Psoas muscle (tissue), 8 donors: ENCODE measurements around the gene CENPO. TPM values are rescaled to one million over a fixed set of nuclear protein-coding genes. Genes with fewer than 3 reads are reported as not detected.

Experiments used
- ATAC-seq, 4 donors: fragments of 200-7000 bp; cut with Tn5 transposase; one replicate each; pipeline ENCODE4 v1.9.1; 2020; ENCODE audit warnings: moderate library complexity in 3 of 4, mild to moderate bottlenecking in 2 of 4
- DNase-seq, 2 donors: peaks; one replicate each; pipeline ENCODE4 v3.0.0-alpha.2; 2020
- H3K27ac ChIP-seq: fragments of 200-600 bp; one replicate; pipeline ENCODE4 v1.8.0; 2022
- H3K27me3 ChIP-seq, 3 donors: fragments of 200-600 bp in 1 of 3; one replicate each; pipeline versions ENCODE4 v1.6.1 to v1.8.0; 2013 to 2022; ENCODE audit warnings: low read length in 2 of 3, mild to moderate bottlenecking in 2 of 3, moderate library complexity in 1 of 3; ENCODE audit not compliant: insufficient read depth in 3 of 3
- H3K36me3 ChIP-seq, 2 donors: fragments of 200-600 bp in 1 of 2; one replicate each; pipeline versions ENCODE4 v1.6.1 to v1.8.0; 2013 to 2022; ENCODE audit warnings: low read depth in 1 of 2, mild to moderate bottlenecking in 1 of 2, moderate library complexity in 1 of 2; ENCODE audit not compliant: insufficient read depth in 1 of 2
- H3K4me1 ChIP-seq: fragments of 200-600 bp; one replicate; pipeline ENCODE4 v1.8.0; 2022
- H3K4me3 ChIP-seq: fragments of 200-600 bp; one replicate; pipeline ENCODE4 v1.8.0; 2022; ENCODE audit warnings: mild to moderate bottlenecking
- H3K9me3 ChIP-seq: fragments of 200-600 bp; one replicate; pipeline ENCODE4 v1.8.0; 2022
- whole genome bisulfite sequencing, 3 donors: extraction: QIAGEN DNeasy Blood & Tissue Kit; methylation state at CpG; one replicate each; pipeline versions ENCODE4 v1.1.6 to v1.1.7; 2013; 5-methylcytosine and 5-hydroxymethylcytosine counted together
- intact Hi-C, 2 donors: fragments of 100-400 bp; cut with DNase I; formaldehyde crosslinking; loops; one replicate each; pipeline versions ENCODE4 v1.11.0 to v1.14.2; 2022
- polyA plus RNA-seq, 3 donors: library from polyadenylated mRNA; stranded (reverse); fragments of 200-250 nt; gene quantifications; one replicate each; pipeline ENCODE4 v1.2.3, GENCODE V29; 2013
- total RNA-seq, 4 donors: library from RNA; stranded (reverse); fragmentation: NEBNext Ultra II Directional in 2 of 4; extraction: Animal tissue kit (Norgen Biotek cat#: 25700) in 2 of 4; gene quantifications; one replicate each; pipeline versions ENCODE4 v1.2.1 to v1.2.4, GENCODE V29; 2021 to 2023
- TF ChIP-seq, protein P1 (sequence below): fragments of 200-600 bp; IDR thresholded peaks from one replicate; pipeline ENCODE4 v1.8.0; 2022; ENCODE audit warnings: antibody characterized with exemption
- donor health status: healthy with polysubstance abuse.
- donor health status: DM: no; HTN: no; CAD: no; lungs with moderate emphysema.
- donor health status: Bipolar disorder and iron deficiency.
- donor health status: healthy.
- donor health status: DM: yes; HTN: yes; CAD: no.
- donor health status: DM: no; HTN: no; CAD: no.
- donor health status: DM: no; HTN: no; CAD: no.
- donor health status: DM: yes; HTN: yes; CAD: no.

Gene CENPO
- total and polyA plus RNA-seq, 7 donors = 1.6 to 5.4 (median 2.8) TPM

DNA sequence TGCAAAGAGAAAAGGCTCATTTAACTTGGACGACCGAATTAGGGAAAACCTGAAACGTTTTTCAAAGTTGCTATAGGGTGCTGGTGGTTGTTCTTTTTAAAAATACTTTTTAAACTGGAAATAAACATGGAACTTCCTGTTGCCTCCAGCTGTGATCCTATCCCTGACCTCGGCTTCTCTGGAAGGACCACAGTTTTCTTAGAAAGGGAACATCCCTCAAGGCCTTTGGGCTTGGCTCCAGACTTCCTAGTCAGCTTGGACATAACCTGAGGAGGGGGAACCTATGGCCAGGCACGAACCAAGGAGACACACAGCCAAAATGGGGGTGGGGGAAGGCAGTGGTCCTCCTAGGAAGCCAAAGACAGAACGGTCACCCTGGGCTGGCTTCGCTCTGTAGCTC, 57.7 kb downstream of the CENPO start:
- no peak for DNase-seq
- intact Hi-C loops = no loop called here
- H3K27ac ChIP-seq = no peak overlapping the region

DNA sequence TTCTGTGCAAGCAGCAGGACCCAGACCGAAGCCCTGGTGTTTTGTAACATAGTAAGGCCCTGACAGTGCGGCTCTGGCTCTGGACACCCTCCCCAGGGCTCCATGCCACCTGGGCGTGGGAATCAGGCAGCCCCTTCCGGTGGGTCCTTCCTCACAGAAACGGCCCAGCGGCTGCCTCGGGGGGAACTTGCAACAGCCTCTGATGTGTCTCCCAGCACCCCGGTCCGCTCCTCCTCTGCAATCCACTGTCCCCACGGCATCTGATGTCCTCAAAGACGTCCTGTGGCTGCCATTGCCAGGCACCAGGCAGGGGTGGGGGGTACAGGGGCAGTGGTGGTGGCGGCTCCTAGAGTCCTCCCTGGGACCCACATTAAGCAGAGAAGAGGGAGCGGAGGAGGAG, 58.8 kb downstream of the CENPO start:
- Histone ChIP-seq H3K4me1 (no peaks in the 10 kb centered on the region), H3K9me3 (no peaks in the 10 kb centered on the region), H3K27me3 (peaks cover 0 to 1% (median 0%) of the 10 kb centered on the region in 3 donors), H3K4me3 (no peak overlapping the region), H3K36me3 (no peaks in the 10 kb centered on the region), H3K27ac (no peak overlapping the region)
- TF ChIP-seq, protein P1, sequence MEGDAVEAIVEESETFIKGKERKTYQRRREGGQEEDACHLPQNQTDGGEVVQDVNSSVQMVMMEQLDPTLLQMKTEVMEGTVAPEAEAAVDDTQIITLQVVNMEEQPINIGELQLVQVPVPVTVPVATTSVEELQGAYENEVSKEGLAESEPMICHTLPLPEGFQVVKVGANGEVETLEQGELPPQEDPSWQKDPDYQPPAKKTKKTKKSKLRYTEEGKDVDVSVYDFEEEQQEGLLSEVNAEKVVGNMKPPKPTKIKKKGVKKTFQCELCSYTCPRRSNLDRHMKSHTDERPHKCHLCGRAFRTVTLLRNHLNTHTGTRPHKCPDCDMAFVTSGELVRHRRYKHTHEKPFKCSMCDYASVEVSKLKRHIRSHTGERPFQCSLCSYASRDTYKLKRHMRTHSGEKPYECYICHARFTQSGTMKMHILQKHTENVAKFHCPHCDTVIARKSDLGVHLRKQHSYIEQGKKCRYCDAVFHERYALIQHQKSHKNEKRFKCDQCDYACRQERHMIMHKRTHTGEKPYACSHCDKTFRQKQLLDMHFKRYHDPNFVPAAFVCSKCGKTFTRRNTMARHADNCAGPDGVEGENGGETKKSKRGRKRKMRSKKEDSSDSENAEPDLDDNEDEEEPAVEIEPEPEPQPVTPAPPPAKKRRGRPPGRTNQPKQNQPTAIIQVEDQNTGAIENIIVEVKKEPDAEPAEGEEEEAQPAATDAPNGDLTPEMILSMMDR = no peak
- intact Hi-C loops = no loop called here
- DNase-seq (no peak), ATAC-seq (no peak)
- 89 to 91% (median 90%) methylated on average over 13 of the region's 13 CpGs for WGBS, 3 donors

More for the DNA sequence above, 57.7 kb downstream of the CENPO start:
- Histone ChIP-seq H3K27me3 (peaks cover 0 to 1% (median 0%) of the 10 kb centered on the region in 3 donors), H3K9me3 (no peaks in the 10 kb centered on the region), H3K4me3 (no peak overlapping the region), H3K36me3 (no peaks in the 10 kb centered on the region), H3K4me1 (no peaks in the 10 kb centered on the region)
- WGBS, 3 donors = 70 to 79% (median 76%) methylated on average over 7 of the region's 7 CpGs
- TF ChIP-seq, protein P1 = no peak
- no peak for ATAC-seq

DNA sequence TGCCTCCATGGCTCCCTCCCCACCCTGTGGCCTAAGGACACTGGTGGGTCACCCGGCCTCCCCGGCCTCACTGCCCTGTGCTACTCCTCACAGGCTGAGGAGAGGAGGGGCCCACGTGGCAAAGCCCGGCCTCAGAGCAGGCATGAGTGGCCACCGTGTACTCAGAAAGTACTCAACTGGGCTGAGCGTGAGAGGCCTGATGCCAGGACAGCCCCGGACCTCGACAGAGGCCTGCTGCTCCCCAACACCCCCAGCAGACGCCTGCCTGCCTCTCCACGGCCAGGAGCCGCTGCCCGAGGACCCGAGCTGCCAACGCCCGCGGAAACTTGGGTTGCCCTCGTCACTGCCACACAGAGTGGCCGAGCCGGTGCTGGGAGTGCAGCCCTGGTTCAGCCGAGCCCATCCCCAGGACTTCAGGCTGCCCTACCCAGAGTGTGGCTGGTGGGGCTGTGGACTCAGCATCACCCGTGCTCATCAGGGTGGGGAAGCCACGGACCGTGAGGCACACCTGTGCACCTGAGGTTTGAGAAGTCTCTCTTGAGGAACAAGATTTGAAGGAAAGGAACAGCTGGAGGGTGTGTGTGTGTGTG, 59.3 kb downstream of the CENPO start:
- TF ChIP-seq, protein P1 = no peak
- WGBS, 3 donors = 85 to 92% (median 87%) methylated on average over 22 to 23 of the region's 23 CpGs
- Histone ChIP-seq H3K4me1 (no peaks in the 10 kb centered on the region), H3K27ac (no peak overlapping the region), H3K36me3 (no peaks in the 10 kb centered on the region), H3K4me3 (no peak overlapping the region), H3K9me3 (no peaks in the 10 kb centered on the region), H3K27me3 (no peaks in the 10 kb centered on the region)
- DNase-seq = no peak
- intact Hi-C loops = no loop called here
- ATAC-seq = no peak

DNA sequence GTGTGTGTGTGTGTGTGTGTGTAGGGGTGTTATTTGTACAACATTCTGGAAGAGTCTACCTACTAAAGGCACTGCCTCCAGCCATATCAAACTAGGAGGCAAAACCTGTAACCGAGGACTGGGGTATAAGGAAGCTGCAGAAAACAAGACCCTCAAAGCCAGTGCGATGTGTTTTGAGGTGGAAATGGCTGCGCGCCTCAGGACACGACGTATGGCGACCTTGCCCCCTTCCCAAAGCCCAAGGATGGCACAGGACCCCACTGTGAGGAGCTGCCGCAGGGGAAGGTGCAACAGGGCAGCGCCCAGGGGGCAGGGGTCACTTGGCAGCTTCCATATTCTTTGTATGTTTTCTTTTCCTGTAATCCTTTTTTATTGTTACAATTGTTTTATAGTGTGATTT, 59.8 kb downstream of the CENPO start:
- Histone ChIP-seq H3K36me3 (no peaks in the 10 kb centered on the region), H3K9me3 (no peaks in the 10 kb centered on the region), H3K27me3 (no peaks in the 10 kb centered on the region), H3K27ac (no peak overlapping the region), H3K4me3 (no peak overlapping the region), H3K4me1 (no peaks in the 10 kb centered on the region)
- DNase-seq = no peak
- WGBS, 3 donors = 94 to 97% (median 96%) methylated on average over 9 of the region's 9 CpGs
- ATAC-seq = no peak
- TF ChIP-seq, protein P1 = no peak
- intact Hi-C loops = no loop called here

DNA sequence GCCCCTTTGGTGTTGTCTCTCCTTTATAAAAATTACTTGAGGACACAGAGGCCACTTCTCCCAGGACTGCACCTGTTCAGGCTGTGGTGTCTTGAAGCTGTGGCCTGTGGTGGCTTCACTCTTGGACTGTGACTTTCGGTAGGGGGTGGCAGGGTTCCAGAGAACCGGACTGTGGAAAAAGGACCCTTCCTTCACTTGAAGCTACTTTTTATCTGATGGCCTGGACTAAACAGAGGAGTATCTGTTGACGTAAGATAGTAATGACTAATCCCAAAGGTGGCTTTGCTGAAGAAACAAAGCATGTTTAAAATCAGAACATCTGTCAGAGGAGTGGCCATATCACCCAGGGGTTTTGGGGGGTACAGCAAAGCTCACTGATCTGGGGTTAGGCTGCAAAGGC, 60.8 kb downstream of the CENPO start:
- H3K36me3 ChIP-seq = no peaks in the 10 kb centered on the region
- H3K4me3 ChIP-seq = no peak overlapping the region
- TF ChIP-seq, protein P1 = no peak
- no peaks in the 10 kb centered on the region for H3K27me3 ChIP-seq
- no peak overlapping the region for H3K27ac ChIP-seq
- 65 to 67% (median 65%) methylated on average over 3 of the region's 3 CpGs for WGBS, 3 donors
- DNase-seq (no peak), ATAC-seq (no peak)
- H3K4me1 ChIP-seq = no peaks in the 10 kb centered on the region
- intact Hi-C loops = no loop called here
- no peaks in the 10 kb centered on the region for H3K9me3 ChIP-seq
